GM12865 (cell line): ENCODE measurements around the gene GALNT11.

Source experiments
- DNase-seq: peaks from one replicate; pipeline ENCODE4 v3.0.0; 2010; ENCODE audit warnings: low read depth
- H3K4me3 ChIP-seq: 2 replicates; pipeline ENCODE4 v1.5.1; 2011; ENCODE audit warnings: mild to moderate bottlenecking, low read depth, low read length, control low read depth
- TF ChIP-seq, protein P1 (sequence below): IDR thresholded peaks from 2 replicates; pipeline ENCODE4 v1.5.1; 2011; ENCODE audit warnings: low read length, control low read depth, low read depth, inconsistent platforms; ENCODE audit not compliant: insufficient read depth; ENCODE audit errors: missing control alignments

The GALNT11 gene

DNA sequence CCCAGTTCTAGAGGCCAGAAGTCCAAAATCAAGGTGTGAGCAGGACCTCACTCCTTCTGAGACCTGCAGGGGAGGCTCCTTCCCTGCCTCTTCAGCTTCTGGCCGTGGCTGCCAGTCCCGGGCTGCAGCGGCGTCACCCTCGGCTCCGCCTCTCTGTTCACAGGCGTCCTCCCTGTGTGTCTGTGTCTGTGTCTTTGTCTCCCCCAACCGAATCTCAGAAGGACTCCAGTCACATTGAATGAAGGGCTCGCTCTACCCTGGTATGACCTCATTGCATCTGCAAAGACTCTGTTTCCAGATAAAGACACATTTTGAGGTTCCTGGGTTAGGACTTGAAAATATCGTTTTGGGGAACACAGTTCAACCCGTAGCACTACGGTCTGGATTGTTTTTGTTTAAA is 33.1 kb upstream of the GALNT11 start:
- H3K4me3 ChIP-seq = no peak overlapping the region
- TF ChIP-seq, protein P1, sequence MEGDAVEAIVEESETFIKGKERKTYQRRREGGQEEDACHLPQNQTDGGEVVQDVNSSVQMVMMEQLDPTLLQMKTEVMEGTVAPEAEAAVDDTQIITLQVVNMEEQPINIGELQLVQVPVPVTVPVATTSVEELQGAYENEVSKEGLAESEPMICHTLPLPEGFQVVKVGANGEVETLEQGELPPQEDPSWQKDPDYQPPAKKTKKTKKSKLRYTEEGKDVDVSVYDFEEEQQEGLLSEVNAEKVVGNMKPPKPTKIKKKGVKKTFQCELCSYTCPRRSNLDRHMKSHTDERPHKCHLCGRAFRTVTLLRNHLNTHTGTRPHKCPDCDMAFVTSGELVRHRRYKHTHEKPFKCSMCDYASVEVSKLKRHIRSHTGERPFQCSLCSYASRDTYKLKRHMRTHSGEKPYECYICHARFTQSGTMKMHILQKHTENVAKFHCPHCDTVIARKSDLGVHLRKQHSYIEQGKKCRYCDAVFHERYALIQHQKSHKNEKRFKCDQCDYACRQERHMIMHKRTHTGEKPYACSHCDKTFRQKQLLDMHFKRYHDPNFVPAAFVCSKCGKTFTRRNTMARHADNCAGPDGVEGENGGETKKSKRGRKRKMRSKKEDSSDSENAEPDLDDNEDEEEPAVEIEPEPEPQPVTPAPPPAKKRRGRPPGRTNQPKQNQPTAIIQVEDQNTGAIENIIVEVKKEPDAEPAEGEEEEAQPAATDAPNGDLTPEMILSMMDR = peak; percentile 13
- peak; percentile 29 for DNase-seq

DNA sequence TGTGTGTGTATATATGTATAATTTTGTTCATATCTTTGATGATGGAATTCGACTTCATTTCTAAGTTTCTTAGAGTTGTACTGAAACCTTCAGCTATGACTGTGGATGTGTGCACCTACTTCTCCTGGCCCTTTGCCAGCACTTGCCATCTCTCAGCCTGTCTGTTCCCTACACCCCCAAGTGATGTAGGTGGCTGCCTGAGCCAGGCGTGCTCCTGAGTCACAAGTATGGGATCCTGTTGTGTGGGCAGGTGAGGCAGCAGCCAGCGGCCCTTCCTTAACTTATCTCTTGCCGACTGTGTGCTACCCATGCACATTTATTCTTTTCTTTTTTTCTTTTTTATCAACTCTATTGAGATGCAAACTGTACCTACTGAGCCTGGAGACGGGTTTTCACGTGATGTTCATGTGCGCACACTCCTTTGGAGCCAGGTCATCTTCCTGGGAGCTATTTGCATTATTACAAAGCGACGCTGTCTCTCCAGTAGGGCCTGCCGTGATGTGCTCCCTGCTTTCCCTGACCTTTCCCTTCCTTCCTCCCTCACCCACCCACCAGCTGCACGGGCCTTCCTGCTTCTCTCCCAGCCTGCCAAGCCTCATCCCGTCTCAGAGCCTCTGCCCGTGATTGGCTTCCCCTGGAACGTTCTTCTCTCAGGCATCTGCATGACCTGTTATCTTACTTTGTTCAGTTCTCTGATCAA is 31.3 kb upstream of the GALNT11 start:
- DNase-seq = peak; percentile 4
- TF ChIP-seq, protein P1 = no peak

DNA sequence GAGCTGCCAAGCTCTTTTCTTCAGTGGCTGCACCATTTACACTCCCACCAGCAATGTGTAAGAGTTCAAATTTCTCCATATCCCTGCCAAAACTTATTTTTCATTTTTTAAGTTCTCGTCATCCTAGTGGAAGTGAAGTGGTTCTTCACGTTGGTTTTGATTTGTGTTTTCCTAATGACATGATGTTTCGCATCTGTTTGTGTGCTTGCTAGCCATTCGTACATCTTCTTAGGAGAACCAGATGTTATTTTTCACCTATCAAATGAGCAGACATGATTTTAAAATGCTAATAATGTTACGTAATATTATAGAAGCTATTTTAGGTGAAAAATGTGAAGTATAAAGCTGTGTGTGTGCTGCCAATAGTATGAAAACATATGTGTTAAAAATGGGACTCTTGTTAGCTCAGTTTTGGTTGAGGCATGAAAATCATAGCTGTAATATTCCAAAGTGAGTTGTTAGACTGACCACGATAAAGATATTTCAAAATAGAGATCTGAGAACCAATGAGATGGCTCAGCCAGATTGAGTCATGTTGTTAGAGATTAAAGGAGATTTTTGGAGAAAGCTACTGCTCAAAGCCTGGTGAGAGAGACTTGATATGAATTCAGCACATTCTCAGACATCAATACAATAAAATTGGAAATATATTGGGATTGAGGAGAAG is 25.9 kb upstream of the GALNT11 start:
- TF ChIP-seq, protein P1 = no peak
- no peak for DNase-seq

More for the DNA sequence above, 31.3 kb upstream of the GALNT11 start:
- H3K4me3 ChIP-seq = no peak overlapping the region

DNA sequence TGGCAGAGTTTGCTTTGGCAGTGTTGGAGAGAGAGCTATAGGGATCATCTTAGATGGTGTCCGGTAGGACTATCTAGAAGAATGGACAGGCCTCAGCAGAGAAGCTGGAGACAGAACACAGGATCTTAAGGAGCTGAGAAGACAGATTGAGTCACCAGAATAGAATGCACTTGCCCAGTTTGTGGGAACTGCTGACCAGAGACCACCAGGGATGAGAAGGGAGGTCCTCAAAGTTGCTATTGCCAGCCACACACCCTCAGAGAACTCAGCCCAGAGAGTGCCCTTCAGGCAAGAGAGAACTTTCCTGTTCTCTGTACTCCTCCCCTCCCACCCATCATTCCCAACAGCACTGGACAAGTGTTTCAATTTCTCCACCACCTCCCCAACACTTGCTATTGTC is 25.3 kb upstream of the GALNT11 start:
- TF ChIP-seq, protein P1 = no peak
- DNase-seq = no peak
- H3K4me3 ChIP-seq = no peak overlapping the region

More for the DNA sequence above, 25.9 kb upstream of the GALNT11 start:
- no peak overlapping the region for H3K4me3 ChIP-seq

DNA sequence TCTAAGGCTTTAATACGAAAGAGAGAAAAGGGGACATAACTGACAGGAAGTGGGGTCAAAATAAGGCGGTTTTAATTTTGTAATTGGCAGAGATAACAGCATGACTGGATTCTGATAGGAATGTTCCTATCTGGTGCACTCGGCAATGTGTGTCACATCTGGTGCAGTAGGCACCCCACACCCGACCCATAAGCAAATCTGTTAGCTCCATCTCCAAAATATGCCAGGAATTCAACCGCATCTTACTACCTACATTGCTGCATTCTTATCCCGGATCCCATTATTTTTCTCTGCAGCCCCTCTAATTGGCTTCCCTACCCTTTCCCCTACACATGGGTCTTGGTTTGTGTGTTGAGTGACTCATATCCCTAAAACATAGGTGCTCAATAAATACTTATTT is 19.1 kb upstream of the GALNT11 start:
- H3K4me3 ChIP-seq = no peak overlapping the region
- TF ChIP-seq, protein P1 = no peak
- no peak for DNase-seq

DNA sequence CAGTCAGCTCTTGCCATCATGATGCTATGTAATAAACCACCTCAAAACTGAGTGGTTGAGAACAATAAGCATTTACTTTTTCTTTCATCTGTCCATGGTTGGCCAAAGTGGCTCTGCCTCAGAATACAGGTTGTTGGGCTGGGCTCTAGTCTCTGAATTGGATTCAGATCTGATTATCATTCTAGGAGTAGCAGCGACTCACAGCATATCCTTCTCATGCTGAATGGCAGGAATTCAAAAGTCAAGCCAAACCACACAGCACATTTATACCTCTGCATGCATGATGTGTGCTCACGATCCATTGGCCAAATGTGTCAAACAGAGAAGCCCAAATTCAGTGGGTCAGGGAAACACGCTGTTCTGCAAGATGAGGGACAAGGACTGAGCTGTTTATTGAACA is 13.6 kb upstream of the GALNT11 start:
- H3K4me3 ChIP-seq = no peak overlapping the region
- DNase-seq = no peak
- TF ChIP-seq, protein P1 = no peak

DNA sequence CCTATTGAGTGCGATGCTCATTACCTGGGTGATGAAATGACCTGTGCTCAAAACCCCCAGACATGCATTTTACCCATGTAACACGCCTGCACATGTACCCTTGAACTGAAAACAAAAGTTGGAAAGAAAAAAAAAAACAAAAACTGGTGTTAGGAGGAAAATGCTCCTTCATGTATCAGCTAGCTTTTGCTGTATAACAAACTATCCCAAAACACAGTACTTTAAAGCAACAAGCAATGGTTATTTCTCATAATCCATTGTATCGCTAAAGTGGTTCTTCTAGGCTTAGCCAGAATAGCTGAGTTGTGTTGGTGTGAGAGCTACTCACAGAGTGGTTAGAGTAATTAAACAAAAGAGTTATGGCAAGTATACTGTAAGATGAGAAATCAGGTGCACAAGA is 12.2 kb upstream of the GALNT11 start:
- DNase-seq = no peak
- no peak overlapping the region for H3K4me3 ChIP-seq
- TF ChIP-seq, protein P1 = no peak
